Measurements from ENCODE around the gene C2orf69. TPM values are rescaled to one million over a fixed set of nuclear protein-coding genes. Genes with fewer than 3 reads are reported as not detected.

Gene C2orf69
- total RNA-seq, 3 donors from 2014 or later, result 15.1 to 17.8 (median 17.7) TPM

GRCh38 chr2:199966976-199967375 is 55.9 kb downstream of the C2orf69 start:
- Mint-ChIP-seq H3K27me3 (ENCODE audit: low read depth) (no peaks in the 10 kb centered on the region), H3K4me3 (no peak overlapping the region), H3K36me3 (ENCODE audit: insufficient read depth) (peaks cover 24% of the 10 kb centered on the region), H3K9me3 (no peaks in the 10 kb centered on the region), H3K4me1 (ENCODE audit: low read depth) (no peaks in the 10 kb centered on the region)
- no peak for DNase-seq
- ATAC-seq, result no peak

- no peak for DNase-seq
- H3K9me3 Mint-ChIP-seq, result no peaks in the 10 kb centered on the region
- peaks cover 20% of the 10 kb centered on the region for H3K36me3 Mint-ChIP-seq (ENCODE audit: insufficient read depth)
- no peaks in the 10 kb centered on the region for H3K27me3 Mint-ChIP-seq (ENCODE audit: low read depth)
- no peak overlapping the region for H3K4me3 Mint-ChIP-seq
- no peaks in the 10 kb centered on the region for H3K4me1 Mint-ChIP-seq (ENCODE audit: low read depth)
- ATAC-seq, result no peak
These were observed 57.0 kb downstream of the C2orf69 start for GRCh38 chr2:199968126-199968525.

- Mint-ChIP-seq H3K9me3 (peaks cover 5% of the 10 kb centered on the region), H3K36me3 (ENCODE audit: insufficient read depth) (peaks cover 4% of the 10 kb centered on the region), H3K27me3 (ENCODE audit: low read depth) (no peaks in the 10 kb centered on the region), H3K4me1 (ENCODE audit: low read depth) (no peaks in the 10 kb centered on the region), H3K4me3 (no peak overlapping the region)
- ATAC-seq, result no peak
- DNase-seq, result no peak
These were observed 61.1 kb downstream of the C2orf69 start for GRCh38 chr2:199972088-199972626.

- no peaks in the 10 kb centered on the region for H3K27me3 Mint-ChIP-seq (ENCODE audit: low read depth)
- ATAC-seq (no peak), DNase-seq (no peak)
- peaks cover 2% of the 10 kb centered on the region for H3K36me3 Mint-ChIP-seq (ENCODE audit: insufficient read depth)
- H3K9me3 Mint-ChIP-seq, result peaks cover 5% of the 10 kb centered on the region
- H3K4me1 Mint-ChIP-seq (ENCODE audit: low read depth), result peaks cover 2% of the 10 kb centered on the region
- no peak overlapping the region for H3K4me3 Mint-ChIP-seq
These were observed 62.6 kb downstream of the C2orf69 start for GRCh38 chr2:199973703-199974102.

GRCh38 chr2:199975273-199975895 is 64.3 kb downstream of the C2orf69 start:
- DNase-seq (no peak), ATAC-seq (no peak)
- peaks cover 5% of the 10 kb centered on the region for H3K9me3 Mint-ChIP-seq
- H3K27me3 Mint-ChIP-seq (ENCODE audit: low read depth), result no peaks in the 10 kb centered on the region
- H3K4me3 Mint-ChIP-seq, result no peak overlapping the region
- H3K4me1 Mint-ChIP-seq (ENCODE audit: low read depth), result peaks cover 8% of the 10 kb centered on the region
- H3K36me3 Mint-ChIP-seq (ENCODE audit: insufficient read depth), result peaks cover 2% of the 10 kb centered on the region

Other genes starting within 250 kb of the C2orf69 start
- gene FTCDNL1, start 60.1 kb upstream of the C2orf69 start, total RNA-seq, result 1 to 10 TPM; 2.2 to 2.6 (median 2.3) TPM
- gene TYW5, start 44.2 kb downstream of the C2orf69 start, total RNA-seq, result 1 to 10 TPM; 8.5 to 9.8 (median 9.7) TPM
- 10 to 100 TPM; 51.1 to 53.7 (median 53.6) TPM for gene MAIP1, start 44.3 kb downstream of the C2orf69 start, total RNA-seq

Measured in activated T-cell treated with anti-CD3 and anti-CD28 coated beads, Interleukin-2, amount 50 U/mL, for 4 hours (primary cell).